Measurements from ENCODE around the gene EMC10.

GRCh38 chr19:50430888-50431342 lies 45.4 kb upstream of the EMC10 start:
- TF ChIP-seq CTCF (conservative IDR thresholded peaks at IDR 0.05; ENCODE audit: low read length), result no peak
- TF ChIP-seq EZH2phosphoT487 (IDR thresholded peaks at IDR 0.05; ENCODE audit: borderline replicate concordance, low read depth, low read length), result no peak
